ENCODE data around the gene AK9.
"Not testable (repeated sequence)": the region's sequence is repeated elsewhere in the genome, so short reads cannot be mapped to it uniquely, and the experiment has no call there.

AK9 gene

DNA sequence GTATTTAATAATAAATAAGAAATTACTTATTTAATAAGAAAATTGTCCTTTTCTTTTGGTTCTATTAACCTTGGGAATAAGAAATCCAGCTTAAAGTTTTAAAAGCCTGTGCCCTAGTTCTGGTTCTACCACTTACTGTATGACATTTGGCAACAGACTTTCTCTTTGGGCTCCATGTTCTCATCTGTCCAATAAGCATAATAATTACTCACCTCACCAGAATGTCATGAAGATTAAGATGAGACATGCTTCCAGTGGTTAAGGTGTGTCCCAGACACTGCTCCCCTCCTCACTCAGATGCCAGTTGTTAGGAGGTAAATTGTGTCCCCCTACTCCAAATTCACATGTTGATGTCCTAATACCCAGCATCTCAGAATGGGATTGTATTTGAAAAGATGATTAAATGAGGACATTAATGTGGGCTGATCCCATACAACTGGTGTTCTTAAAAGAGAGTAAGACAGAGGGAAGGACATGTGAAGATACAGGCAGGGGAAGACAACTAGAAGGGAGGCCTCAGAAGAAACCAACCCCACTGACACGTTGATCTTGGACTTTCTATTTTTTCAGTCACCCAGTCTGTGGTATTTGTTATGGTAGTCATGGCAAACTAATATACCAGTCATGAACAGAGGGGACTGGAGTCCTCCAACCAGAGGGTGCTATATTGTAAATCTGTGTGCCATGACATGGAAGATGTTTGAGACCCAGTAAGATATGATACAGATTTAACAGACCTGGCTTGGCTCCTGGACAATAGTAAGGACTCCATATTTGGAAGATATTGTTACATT is 229.1 kb downstream of the AK9 start:
- H3K4me3 ChIP-seq (ENCODE audit: low read depth, low read length), result no peak overlapping the region

GRCh38 chr6:109461205-109461604 is 229.8 kb downstream of the AK9 start:
- not testable (repeated sequence) for H3K4me3 ChIP-seq (ENCODE audit: low read depth, low read length)

DNA sequence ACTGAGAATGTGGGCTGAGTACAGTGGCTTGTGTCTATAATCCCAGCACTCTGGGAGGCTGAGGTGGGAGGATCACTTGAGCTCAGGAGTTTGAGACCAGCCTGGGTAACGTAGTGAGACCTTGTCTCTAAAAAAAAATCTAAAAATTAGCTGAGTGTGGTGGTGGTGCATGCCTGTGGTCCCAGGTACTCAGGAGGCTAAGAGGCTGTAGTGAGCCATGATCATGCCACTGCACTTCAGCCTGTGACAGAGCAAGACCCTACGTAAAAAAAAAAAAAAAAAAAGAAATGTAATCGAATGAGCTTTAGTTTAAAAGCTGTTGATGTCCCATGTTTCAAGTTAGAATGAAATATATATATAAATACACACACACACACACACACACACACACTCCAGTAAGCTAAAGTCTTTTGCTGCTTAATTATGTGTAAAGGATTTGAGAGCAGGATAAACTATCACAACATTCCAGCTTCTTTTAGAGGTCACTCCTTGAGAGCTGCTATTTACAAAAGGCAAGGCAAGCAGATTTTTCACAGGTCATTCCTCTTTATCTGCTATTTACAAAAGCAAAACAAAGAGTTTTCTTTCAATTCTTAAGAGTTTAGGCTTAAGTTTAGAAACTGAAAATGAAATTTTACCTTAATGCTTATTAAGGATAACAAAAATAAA is 230.7 kb downstream of the AK9 start:
- H3K4me3 ChIP-seq (ENCODE audit: low read depth, low read length), result no peak overlapping the region

- H3K4me3 ChIP-seq (ENCODE audit: low read depth, low read length), result no peak overlapping the region
Measured at GRCh38 chr6:109458774-109459531, 232.0 kb downstream of the AK9 start.

DNA sequence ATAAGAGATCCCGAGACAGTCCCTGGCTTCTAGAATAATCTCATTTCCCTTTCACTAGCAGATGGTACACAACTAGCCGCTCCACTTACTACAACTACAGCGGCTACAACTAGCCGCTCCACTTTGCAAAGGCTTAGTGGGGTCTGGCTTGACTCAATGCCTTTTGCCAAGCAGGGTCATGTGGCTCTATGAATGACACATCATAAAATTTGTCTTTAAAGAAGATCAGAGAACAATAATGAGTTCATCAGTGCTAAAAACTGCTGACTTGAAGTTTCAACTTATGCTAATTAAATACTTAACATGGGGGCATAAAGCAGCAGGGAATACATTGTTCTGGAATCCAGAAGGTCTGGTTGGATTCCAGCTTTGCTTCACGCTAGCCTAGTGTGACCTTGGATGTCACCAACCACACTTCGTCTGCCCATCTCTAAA is 233.4 kb downstream of the AK9 start:
- no peak overlapping the region for H3K4me3 ChIP-seq (ENCODE audit: low read depth, low read length)

DNA sequence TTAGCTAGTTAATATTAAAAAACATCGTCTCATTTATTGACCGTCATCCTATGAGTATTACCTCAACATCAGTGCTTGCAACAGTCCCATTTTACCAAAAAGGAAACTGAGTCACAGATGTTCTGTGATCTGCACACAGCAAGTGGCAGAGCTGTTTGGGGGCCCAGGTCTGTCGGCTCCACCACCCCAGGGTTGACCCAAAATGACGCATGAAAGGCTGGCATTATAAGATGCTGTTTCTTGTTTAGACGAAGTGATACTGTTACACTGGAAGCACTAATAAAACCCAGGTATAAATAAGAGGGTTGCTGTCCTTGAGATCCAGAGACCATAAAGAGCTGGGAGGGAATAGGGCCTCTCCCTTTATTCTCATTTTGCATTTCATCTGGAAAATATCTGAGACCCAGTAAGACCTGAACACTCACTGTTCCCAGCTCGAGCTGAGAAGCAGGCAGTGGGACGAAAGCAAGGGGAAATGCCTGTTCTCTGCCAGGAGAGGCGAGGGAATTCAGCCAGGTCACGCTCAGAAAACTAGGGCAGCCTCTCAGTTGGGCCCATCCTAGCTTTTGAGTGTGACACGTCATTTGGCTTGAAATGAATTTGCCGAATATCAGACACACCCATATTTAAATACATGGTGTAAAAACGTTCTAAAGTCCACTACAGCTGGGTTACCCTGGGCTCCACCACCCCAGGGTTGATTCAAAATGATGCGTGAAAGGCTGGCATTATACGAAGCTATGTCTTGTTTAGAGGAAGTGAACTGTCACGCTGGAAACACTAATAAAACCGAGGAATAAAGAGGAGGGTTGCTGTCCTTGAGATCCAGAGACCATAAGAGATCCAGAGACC is 234.1 kb downstream of the AK9 start:
- peak overlapping the region; percentile 65 for H3K4me3 ChIP-seq (ENCODE audit: low read depth, low read length)

DNA sequence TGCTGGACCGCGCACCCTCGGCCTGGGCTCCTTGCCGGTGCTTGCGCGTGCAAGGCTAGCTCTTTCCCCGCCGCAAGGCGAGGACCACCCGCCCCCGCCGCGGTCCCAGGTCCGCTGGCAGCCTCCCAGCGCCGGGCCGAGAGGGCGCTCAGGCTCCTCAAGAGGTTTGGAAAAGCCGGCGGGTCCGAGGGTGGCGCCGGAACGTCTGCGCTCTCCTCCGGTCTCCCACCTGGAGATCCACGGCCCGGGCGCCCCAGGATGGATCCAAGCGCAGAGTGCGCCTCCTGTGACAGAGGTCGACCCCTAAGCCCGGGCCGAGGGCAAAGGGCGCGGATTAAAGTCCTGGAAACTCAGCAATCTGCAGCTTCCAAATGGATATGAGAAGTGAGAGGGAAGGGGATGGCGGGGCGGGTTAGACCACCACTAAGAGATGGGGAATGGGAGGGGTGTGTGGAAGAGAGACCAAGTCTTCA is 234.9 kb downstream of the AK9 start:
- peak overlapping the region; percentile 65 for H3K4me3 ChIP-seq (ENCODE audit: low read depth, low read length)

- peak within 1 kb of the TSS; percentile 93 for H3K4me3 ChIP-seq (ENCODE audit: low read depth, low read length)
Measured at GRCh38 chr6:109455437-109456110, 235.4 kb downstream of the AK9 start, which contains the start of gene MICAL1. Gene MICAL1 (minus strand): TSS chr6:109455772. CDS start chr6:109454196, 1,576 bp downstream.

DNA sequence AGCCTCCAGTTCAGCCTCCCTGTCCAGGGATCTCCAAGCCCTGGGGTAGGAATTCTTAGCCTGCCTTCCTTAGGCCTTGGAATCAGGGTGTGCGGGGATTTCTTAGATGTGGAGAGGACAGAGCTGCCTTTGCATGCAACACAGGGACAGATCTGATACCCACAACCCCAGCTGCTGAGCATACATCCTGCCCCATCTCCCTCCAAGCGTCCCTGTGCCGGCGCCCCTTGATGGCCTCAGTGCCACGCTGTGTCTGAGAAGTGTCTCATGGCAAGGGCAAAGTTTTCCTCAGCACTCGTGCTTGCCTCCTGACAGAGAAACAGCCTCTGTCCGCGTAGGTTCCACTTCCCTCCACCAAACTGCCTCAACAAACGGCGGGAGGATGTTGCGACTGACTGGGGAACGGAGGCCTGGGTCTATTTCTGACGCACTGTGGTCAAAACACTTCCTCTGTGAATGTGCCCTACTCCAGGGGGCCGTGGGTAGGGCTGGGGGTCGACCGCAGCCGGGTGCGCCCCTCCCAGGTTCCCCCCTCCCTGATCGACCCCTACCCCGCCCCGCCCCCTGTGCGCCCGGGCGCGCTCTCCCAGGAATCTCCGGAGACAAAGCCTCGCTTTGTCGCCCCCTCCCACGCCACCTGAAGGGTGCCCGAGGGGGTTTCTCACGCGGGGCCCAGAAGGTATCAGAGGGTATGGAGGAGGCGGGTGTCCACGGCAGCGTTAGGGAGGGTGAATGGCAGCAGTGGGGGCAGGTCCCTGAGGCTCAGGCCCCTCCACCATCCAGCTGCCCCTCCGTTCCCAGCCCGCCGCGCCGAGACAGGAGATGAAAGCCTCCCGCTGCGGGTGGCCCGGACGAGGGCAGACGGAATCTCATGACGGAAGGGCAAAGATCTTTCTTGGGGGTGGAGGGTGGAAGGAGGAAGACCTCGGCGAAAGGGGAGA is 236.2 kb downstream of the AK9 start:
- peak overlapping the region; percentile 93 for H3K4me3 ChIP-seq (ENCODE audit: low read depth, low read length)

- H3K4me3 ChIP-seq (ENCODE audit: low read depth, low read length), result no peak overlapping the region
Measured at GRCh38 chr6:109453594-109454495, 237.2 kb downstream of the AK9 start.

GRCh38 chr6:109453156-109453555 is 237.8 kb downstream of the AK9 start:
- H3K4me3 ChIP-seq (ENCODE audit: low read depth, low read length), result no peak overlapping the region

- H3K4me3 ChIP-seq (ENCODE audit: low read depth, low read length), result no peak overlapping the region
Measured at GRCh38 chr6:109452181-109452580, 238.8 kb downstream of the AK9 start.

GRCh38 chr6:109451376-109451775 is 239.6 kb downstream of the AK9 start:
- no peak overlapping the region for H3K4me3 ChIP-seq (ENCODE audit: low read depth, low read length)

- H3K4me3 ChIP-seq (ENCODE audit: low read depth, low read length), result no peak overlapping the region
Measured at GRCh38 chr6:109450801-109451200, 240.2 kb downstream of the AK9 start.

DNA sequence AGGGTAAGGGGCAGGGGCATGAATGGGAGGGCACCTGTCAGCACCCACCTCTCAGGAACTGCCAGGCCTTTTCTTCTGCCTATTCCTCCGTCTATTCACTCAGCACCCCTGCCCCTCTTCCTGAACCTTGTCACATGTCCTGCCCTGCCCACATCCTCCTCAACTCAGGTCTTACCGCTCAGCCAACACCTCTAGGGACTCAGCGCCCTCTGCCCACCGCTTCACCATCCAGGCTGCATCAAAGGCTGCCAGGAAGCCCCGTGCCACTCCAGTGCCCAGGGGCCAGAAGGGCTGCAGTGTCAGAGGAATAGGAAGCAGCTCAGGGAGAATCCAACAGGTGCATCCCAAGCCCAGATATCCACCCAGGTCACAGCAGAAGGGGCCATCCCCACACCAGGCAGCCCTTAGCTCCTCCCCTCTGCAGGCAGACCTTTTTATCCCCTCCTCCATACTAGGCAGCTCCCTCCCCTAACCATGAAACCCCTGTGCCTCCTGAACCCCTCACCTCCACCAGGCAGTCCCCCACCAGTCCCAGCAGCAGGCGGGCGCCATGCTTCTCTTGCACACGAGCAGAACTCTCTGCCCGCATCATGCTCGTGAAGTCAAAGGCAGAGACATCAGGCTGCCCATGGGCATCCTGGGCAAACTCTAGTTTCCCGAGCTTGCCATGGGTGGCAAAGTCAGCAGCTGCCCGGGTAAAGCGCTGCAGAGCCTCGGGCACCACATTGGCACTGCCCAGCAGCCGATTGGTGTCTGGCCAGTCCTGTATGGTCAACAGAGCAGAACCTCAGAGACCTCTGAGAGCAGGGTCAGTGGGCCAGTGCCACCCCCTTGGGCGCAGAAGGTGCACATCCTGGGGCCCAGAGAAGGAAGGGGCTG is 241.0 kb downstream of the AK9 start:
- no peak overlapping the region for H3K4me3 ChIP-seq (ENCODE audit: low read depth, low read length)

- no peak overlapping the region for H3K4me3 ChIP-seq (ENCODE audit: low read depth, low read length)
Measured at GRCh38 chr6:109449064-109449794, 241.8 kb downstream of the AK9 start.
